GM20431 (cell line): ENCODE measurements around the gene TSPAN9.

ENCODE experiments used
- in situ Hi-C: fragments of 300-500 bp; cut with MseI, MboI; formaldehyde crosslinking; loops from one replicate; pipeline ENCODE4 v1.15.0; 2020; ENCODE audit warnings: low sequenced_read_pairs; ENCODE audit not compliant: unreplicated experiment

The TSPAN9 gene

DNA sequence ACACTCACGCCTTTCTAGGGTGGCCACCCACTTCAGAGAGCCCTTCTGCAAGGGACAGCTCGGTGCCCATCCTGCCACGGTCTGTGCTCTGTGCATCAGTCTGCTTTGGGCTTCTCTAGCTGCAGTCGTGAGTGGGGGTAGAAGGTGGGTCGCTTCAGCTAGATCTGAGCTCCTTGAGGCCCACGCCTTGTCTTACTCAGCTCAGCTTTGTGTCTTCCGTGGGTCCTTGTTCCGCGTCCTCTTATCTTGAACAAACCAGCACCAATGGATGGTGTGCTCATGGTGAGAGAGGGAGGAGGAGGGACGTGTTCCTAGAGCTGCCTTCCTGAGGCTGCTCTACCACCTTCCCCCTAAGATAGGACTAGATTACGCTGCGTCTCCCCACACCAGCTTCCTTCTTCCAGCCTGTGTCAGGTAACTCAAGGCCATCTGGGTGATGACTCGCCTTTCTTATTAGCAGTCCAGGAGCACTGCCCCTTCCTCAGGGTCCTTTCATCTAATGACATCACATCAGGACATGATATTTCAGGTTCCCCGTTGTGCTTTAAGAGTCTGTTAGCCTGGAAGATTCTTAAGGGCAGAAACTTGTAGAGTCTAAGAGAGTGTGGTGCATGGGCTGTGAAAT is 118.8 kb downstream of the TSPAN9 start:
- in situ Hi-C loops = no loop called here

DNA sequence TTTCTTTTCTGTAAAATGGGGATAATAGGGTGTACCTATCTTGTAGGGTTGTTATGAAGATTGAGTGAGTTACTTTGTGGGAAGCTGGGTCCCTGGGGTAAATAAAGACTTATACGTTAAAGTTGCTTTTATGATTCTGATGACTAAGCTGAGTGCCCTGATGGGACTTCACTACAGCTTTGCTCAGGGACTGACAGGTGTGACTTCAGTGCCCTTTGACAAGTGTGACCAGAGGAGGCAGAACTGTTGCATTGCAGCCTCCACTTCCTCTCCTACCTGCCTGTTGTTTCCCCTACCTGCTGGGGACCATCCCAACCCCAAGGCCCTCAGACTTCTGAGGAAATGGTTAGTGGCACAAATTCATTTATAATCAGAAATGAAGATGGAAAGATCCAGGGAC is 119.3 kb downstream of the TSPAN9 start:
- in situ Hi-C loops = no loop called here

DNA sequence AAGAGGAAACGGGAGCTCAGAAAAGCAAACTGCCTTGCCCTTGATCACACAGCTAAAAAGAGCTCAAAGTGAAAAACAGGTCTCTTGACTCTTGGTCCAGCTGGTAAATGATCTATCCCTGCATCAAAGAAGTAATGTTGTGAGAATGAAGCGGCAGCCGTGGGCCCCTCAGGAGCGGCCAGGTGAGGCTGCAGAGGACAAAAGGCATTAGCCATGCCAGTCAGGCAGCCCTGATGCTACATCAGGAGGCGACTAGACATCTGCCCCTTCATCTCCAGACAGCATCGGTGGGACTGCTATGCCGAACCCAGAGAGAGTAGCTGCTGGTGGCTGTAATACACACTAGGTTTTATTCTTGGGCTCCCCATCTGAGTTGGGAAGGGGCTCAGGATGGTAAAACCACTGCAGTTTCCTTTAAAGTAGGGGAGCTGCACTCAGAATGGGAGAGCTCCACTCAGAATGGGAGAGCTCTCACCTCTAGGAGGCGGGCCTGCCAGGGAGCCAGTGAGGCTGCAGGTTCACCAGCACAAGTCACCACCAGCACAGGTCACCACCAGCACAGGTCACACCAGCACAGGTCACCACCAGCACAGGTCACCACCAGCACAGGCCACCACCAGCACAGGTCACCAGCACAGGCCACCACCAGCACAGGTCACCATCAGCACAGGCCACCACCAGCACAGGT is 120.1 kb downstream of the TSPAN9 start:
- in situ Hi-C loops = no loop called here

DNA sequence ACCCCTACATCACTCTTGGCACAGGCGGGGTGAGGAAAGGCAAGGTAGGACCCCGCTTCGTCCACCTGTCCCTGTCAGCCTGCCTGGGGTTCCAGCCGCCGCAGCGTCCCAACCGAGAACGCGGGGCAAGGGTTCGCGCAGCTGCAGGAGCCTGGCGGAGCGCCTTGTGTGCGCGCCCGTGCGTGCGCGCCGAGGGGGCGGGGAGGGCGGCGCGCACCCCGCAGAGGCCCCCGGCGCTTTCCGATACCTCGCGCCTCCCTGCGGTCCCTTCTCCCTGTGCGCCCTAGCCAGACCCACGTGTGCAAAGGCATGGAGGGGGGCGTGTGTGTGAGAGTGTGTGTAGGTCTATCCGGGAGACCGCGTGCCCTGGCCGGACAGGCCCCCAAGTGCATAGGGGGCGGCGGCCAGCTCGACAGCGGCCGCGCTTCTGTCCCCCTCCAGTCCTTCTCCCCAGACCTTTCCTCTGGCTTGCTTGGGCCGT is 122.4 kb downstream of the TSPAN9 start:
- in situ Hi-C loops = loop anchor here (10.0 kb wide), 1 partner anchor 65 kb away; no protein-coding TSS in a partner anchor

DNA sequence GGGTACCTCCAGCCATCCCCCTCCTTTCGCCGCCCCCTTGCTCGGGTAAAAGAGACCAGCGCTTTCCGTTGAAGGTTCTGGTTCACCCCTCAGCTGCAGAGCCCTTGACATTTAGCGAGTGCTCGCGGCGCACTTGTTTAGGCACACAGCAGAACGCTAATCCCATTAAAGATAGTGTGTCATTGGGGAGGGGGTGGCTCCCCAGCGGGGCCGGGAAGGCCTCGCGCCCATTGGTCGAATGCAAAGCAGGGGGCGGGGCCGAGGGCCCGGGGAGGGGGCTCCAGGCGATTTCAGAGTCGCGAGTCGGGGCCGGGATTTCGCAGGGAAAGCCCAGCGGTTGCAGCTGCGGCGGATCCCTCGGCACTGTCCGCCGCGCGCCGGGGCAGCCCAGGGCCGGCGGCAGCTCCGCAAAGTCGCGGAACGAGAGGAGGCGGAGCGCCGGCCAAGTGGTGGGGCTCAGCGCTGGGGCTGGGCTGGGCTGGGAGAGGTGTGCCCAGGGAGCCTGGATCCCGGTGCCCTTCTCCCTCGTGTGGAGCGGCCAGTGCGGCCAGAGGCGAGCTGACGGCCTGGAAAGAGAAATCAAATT is 122.9 kb downstream of the TSPAN9 start:
- in situ Hi-C loops = loop anchor here (10.0 kb wide), 1 partner anchor 65 kb away; no protein-coding TSS in a partner anchor

DNA sequence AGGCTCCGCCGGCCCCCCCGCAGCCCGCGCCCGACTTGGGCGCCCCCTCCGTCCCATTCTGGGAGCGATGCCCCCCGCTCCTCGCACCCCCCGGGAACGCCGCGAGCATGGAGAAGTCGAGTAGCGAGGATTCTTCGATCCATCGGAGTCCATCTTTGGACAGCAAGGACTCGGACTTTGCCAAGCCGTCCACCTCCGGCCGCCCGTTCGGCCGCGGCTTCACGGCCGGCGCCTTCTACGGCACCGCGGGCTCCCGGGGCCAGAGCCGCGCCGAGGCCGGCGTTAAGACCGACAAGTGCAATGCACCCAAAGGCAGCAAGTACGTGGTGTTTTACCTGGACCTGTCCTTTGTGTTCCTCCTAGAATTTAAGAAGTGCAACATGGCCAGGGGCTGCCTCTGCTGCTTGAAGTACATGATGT is 123.6 kb downstream of the TSPAN9 start:
- in situ Hi-C loops = loop anchor here (10.0 kb wide), 1 partner anchor 66 kb away; no protein-coding TSS in a partner anchor

DNA sequence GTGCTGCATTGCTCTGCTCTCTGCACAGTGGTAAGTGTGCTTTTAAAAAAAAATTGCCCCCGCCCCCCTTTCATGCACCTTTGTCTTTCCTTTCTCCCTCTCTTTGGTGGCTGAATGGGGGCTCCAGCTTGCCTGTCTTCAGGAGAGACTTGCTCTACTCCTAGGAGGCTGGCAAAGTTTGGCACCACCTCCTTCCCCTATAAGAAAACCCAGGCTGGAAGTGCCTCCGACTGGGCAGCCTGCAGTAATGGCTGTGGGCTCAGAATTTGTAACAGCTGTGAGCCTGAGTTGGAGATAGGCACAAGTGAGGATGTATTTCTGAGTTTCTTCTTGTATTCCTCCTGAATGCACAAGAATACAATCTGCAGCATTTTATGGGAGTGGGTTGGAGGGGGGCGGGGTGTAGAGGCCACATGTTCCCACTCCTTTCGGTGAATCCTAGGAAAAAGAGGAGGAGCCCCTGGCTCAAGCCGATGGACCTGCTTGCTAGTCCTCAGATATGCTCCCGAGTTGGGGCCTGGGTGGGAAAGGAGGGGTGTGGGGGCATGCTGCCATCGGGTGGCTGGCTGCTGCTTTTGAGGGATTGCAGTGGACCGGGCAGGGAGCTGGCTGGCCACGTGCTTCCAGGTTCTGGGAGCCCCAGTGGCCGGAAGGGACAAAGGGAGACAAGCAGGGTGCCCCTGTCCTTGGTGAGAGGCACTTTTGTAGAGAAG is 124.3 kb downstream of the TSPAN9 start:
- in situ Hi-C loops = loop anchor here (10.0 kb wide), 1 partner anchor 67 kb away; no protein-coding TSS in a partner anchor

DNA sequence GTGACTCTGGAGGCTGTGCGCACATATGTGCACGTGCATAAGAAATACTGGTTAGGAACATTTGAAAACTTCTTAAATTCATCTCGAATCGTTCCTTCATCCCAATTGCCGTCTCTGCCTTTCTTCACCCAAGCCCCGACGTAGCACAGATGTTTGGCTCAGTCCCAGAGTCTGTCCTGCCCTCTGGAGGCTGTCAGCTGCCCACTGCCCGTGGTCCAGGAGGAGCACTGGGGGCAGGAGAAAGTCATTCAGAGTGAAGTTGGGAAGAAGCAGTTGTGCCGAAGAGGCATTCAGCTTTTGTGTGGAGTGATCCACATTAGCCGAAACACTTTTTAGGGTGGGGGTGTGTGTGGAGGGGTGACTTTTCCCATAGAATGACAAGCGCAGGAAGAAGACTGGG is 124.9 kb downstream of the TSPAN9 start:
- in situ Hi-C loops = loop anchor here (10.0 kb wide), 1 partner anchor 67 kb away; no protein-coding TSS in a partner anchor

DNA sequence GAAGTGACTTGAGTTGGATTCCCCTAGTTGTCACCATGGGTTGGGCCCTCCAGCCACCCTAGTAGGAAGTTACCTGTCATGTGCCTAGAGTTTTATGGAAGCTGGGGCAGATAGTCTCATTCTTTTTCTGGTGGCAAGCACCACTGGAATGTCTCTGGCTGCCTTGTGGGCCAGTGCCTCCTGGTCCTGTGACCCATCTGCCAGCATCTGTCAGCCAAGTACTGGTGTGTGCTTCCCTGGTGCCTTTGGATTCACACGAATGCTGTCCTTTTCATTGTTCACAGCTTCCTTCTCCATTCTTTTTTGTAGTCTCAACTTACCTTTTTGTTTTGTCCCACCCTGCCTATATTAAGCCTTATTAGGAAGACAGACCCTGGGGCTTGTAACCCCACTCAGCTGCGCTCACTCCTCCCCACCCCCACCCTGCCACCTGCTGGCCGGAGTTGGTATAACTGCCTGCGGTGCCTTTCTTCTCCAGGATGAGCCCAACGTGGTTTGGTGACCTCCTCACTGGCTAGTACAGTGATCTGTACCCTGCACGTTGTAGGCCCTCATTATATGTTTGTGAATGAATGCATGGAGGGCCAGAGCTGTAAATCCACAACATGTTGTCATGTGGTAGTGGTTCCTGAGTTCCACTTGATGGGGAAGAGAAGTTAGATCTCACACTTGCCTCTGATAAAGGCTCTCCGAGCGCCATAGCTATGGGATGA is 125.7 kb downstream of the TSPAN9 start:
- in situ Hi-C loops = loop anchor here (10.0 kb wide), 1 partner anchor 68 kb away; no protein-coding TSS in a partner anchor

DNA sequence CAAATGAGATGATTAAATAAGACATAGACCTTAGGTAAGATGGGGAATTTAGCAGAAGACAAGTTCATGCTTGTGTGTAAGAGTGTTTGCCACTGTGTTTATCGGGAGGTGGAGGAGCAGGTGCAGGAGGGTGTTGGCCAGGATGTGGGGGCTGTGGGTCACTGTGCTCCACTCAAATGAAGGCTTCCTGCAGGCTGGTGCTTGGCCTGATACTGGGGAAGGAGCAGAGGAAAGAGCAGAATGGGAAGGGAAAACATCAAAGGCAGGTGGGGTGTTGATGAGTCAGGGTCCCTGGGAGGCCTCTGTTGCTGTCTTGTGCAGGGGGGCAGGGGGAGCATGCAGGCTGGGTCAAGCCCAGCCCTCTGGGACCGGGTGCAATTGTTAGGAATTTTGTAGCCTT is 126.5 kb downstream of the TSPAN9 start:
- in situ Hi-C loops = loop anchor here (10.0 kb wide), 1 partner anchor 69 kb away; no protein-coding TSS in a partner anchor

DNA sequence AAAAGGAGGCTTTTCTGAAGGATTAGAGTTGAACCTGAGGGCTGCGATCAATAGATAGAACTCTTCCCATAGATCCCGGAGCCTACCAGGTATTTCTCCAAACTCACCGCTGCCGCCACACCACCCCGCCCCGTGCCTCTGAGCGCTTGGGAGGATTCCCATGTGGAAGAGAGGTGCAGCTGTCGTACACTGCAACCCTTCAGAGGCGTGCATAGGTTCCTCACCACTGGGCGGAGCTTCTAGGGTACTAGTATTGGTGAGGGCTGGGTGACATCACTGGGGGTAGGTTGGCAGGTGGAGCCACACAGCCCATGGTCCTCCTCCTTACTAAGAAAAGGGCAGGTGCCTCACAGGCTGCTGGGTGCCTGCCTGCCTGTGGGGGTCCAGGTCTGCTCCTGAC is 127.0 kb downstream of the TSPAN9 start:
- in situ Hi-C loops = loop anchor here (10.0 kb wide), 1 partner anchor 69 kb away; no protein-coding TSS in a partner anchor

DNA sequence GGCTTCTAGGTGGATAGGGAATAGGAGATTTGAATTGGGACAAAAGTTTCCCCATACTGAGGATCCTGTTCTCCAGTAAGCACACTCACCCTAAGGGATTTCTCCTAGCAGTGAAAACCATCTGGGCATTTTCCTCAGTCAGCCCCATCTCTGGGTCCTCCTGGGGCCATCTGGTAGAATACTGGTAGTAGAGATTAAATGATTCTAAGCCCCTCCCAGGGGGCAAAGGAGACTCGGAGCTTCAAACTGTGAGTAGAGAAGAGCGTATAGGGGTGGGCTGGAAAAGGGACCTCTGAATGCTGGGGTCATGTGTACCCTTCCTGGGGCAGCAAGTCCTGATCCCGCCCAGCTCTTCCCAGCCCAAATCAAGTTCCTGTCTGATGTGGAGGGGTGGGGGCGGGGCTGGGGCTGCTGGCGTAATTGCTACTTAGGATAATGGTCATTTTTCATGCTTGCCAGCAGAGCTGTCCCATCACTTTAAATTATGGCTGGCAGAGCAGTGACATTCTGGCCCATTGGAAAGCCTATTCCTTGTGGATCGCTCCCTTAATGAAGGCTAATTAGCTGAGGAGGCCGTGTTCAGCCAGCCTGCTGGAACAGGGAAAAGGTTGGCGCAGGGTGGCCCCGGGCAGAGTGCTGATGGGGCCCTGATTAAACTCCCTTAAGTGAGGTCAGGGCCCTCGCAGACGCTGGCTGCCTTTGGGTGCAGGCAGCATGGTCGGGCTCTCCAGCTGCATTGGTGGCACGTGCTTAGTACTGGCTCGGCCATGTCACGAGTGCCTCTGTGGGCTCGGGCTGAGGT is 127.8 kb downstream of the TSPAN9 start:
- in situ Hi-C loops = loop anchor here (10.0 kb wide), 1 partner anchor 70 kb away; no protein-coding TSS in a partner anchor

DNA sequence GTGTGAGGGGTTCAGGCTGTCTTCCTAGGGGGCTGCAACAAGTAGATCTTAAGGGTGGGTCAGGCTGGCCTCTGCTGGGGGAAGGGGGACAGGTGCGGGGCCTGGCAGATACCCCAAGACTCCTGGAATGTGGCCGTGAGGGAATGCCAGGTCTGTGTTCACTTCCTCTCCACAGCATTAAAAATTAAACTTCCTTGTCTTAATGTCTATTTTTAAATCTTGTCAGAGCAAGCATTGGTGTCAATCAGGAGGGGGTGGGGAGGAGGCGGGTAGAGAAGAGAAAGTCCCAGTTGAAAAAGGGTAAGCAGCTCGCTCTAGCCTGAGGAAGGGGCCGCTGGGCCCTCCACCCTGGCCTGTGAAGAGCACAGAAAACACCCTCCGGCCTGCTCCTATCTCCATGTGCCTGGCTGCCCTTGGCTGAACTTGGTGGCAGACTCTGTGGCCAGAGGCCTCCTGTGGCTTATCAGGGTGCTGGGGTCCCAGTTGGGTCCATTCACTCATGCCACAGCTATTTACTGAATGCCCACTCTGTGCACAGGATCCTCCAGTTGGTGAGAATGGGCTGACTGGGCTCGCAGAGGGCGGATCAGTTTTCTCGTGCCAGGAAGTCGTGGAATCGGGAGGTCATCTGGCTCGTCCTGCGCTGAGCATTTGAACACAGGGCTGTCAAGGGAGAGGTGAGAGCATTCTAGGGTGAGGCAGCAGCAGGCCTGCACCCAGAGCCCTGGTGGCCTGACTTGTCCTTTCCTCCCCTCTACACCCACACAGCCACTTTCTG is 128.8 kb downstream of the TSPAN9 start:
- in situ Hi-C loops = loop anchor here (10.0 kb wide), 1 partner anchor 71 kb away; no protein-coding TSS in a partner anchor

DNA sequence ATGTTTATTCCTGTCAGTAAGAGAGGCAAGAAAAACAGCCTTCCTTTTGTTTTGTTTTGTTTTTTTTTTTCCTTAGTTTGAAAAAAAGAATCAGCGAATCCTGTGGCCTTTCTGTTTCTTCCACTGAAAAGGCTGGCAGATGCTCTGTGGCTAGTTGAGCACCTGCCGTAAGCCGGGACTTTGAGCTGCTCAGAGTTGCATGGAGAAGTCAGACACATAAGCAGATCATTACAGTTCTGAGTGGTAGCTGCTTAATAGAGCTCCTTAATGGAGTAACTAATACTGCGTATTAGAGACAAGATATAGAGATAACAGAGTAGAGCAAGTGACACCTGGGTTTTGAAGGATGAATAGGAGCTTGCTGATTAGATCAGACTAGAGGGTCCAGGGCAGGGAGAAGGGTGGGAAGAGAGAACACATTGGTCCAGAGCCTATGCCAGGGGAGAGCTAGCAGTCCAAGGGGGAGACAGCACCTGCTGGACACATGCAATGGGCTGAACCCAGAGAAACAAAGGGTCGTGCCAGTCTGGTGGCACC is 129.4 kb downstream of the TSPAN9 start:
- in situ Hi-C loops = loop anchor here (10.0 kb wide), 1 partner anchor 72 kb away; no protein-coding TSS in a partner anchor

DNA sequence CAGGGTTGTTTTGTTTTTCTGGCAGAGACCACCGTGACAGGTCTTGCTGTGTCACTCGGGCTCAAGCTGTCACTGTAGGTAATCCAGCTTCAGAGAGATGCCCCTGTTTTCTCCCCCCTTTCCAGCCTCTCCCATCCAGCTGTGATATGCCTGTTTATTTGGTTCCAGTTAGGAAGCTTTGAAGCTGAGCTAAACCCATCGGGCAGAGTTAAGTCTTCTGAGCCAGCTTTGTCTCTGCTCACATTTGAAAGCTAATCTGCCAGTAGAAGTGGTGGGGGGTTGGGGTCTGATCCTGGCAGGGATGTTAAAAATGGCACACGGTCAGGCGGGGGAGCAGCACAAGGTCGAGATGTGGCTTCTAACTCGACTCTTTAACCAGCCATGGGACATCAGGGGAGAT is 130.0 kb downstream of the TSPAN9 start:
- in situ Hi-C loops = loop anchor here (10.0 kb wide), 1 partner anchor 72 kb away; no protein-coding TSS in a partner anchor

DNA sequence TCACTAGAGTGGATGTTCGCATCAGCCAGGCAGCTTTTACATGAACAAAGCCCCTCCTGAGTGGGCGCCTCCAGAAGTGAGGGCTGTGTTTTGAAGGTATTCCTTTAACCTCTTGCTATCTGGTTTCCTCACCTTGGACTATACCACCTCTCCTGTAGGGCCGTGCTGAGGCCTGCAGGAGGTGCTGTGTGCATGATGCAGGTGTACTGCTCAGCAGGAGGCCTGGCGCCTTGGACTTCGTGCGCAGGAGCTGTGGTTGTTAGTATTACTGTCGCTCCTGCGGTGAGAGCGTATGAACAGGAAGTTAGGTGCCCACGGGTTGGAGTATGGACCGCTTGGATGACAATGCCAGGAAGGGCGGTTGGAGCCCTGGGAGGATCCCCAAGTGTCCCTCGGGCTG is 130.7 kb downstream of the TSPAN9 start:
- in situ Hi-C loops = loop anchor here (10.0 kb wide), 1 partner anchor 73 kb away; no protein-coding TSS in a partner anchor

DNA sequence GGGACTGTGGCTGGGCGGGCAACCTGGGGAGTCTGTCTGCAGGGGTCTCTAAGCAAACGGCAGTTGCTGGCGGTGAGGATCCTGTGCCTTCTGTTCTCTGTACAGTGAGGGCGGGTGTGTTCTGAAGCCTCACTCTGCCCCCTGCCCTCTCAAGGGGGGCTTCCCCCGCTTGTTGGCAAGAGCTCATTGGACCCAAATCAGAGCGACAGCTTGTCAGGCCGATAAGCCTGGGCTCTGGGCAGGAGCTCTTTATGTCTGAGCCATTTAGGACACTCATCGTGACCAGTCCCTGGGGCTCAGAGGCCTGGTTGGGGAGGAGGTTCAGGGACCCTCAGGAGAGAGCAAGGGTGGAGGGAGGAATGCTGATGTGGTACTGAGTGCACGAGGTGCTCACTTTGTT is 136.0 kb downstream of the TSPAN9 start:
- in situ Hi-C loops = no loop called here
